ENCODE results near the gene FHOD3.

The FHOD3 gene

GRCh38 chr18:36602620-36603019 is 305.1 kb downstream of the FHOD3 start:
- no peak for FAIRE-seq

- no peak for FAIRE-seq
Measured at GRCh38 chr18:36608107-36608506, 310.6 kb downstream of the FHOD3 start.

GRCh38 chr18:36610258-36610657 is 312.7 kb downstream of the FHOD3 start:
- no peak for FAIRE-seq

GRCh38 chr18:36610661-36611060 is 313.1 kb downstream of the FHOD3 start:
- FAIRE-seq, result no peak

- FAIRE-seq, result no peak
Measured at GRCh38 chr18:36613069-36613468, 315.6 kb downstream of the FHOD3 start.

GRCh38 chr18:36613810-36614209 is 316.3 kb downstream of the FHOD3 start:
- no peak for FAIRE-seq

- no peak for FAIRE-seq
Measured at GRCh38 chr18:36620788-36621187, 323.3 kb downstream of the FHOD3 start.

GRCh38 chr18:36622610-36623009 is 325.1 kb downstream of the FHOD3 start:
- FAIRE-seq, result no peak

- FAIRE-seq, result no peak
Measured at GRCh38 chr18:36623091-36623490, 325.6 kb downstream of the FHOD3 start.

GRCh38 chr18:36623681-36624190 is 326.2 kb downstream of the FHOD3 start:
- no peak for FAIRE-seq

- FAIRE-seq, result no peak
Measured at GRCh38 chr18:36624451-36625167, 327.1 kb downstream of the FHOD3 start.

- no peak for FAIRE-seq
Measured at GRCh38 chr18:36625386-36625785, 327.9 kb downstream of the FHOD3 start.

- no peak for FAIRE-seq
Measured at GRCh38 chr18:36627637-36628036, 330.1 kb downstream of the FHOD3 start.

GRCh38 chr18:36628435-36629137 is 331.1 kb downstream of the FHOD3 start:
- no peak for FAIRE-seq

- no peak for FAIRE-seq
Measured at GRCh38 chr18:36629138-36629530, 331.6 kb downstream of the FHOD3 start.

GRCh38 chr18:36629836-36630235 is 332.3 kb downstream of the FHOD3 start:
- FAIRE-seq, result no peak

GRCh38 chr18:36630917-36631316 is 333.4 kb downstream of the FHOD3 start:
- FAIRE-seq, result no peak

GRCh38 chr18:36633961-36634412 is 336.5 kb downstream of the FHOD3 start:
- no peak for FAIRE-seq

- FAIRE-seq, result no peak
Measured at GRCh38 chr18:36634573-36635216, 337.2 kb downstream of the FHOD3 start.

GRCh38 chr18:36635414-36636096 is 338.0 kb downstream of the FHOD3 start:
- FAIRE-seq, result no peak

- no peak for FAIRE-seq
Measured at GRCh38 chr18:36636237-36636817, 338.8 kb downstream of the FHOD3 start.

- no peak for FAIRE-seq
Measured at GRCh38 chr18:36638224-36638623, 340.7 kb downstream of the FHOD3 start.

Data from G401.6 (cell line).